DND-41 (cell line): ENCODE measurements around the gene PITPNC1.

ENCODE experiments used
- ATAC-seq: fragments of 200-7000 bp; cut with Tn5 transposase; 3 replicates; pipeline ENCODE4 v1.9.1; 2021; ENCODE audit warnings: low read depth; ENCODE audit not compliant: insufficient read depth
- DNase-seq: peaks from one replicate; pipeline ENCODE4 v3.0.0-alpha.2; 2020
- H2AFZ ChIP-seq: 2 replicates; pipeline ENCODE4 v1.6.0; 2012; ENCODE audit warnings: low read depth, low read length
- H3K27ac ChIP-seq: 2 replicates; pipeline ENCODE4 v1.5.1; 2012; ENCODE audit warnings: low read length, inconsistent platforms
- H3K27me3 ChIP-seq: fragments of 200-600 bp; sonication (generic); 2 replicates; pipeline ENCODE4 v1.6.0; 2012; ENCODE audit warnings: low read length, mild to moderate bottlenecking, inconsistent platforms; ENCODE audit not compliant: insufficient read depth, poor library complexity
- H3K36me3 ChIP-seq: 2 replicates; pipeline ENCODE4 v1.5.1; 2012; ENCODE audit warnings: low read length, inconsistent platforms; ENCODE audit not compliant: insufficient read depth
- H3K4me1 ChIP-seq: 2 replicates; pipeline ENCODE4 v1.5.1; 2012; ENCODE audit warnings: mild to moderate bottlenecking, low read length; ENCODE audit not compliant: insufficient read depth
- H3K4me2 ChIP-seq: 2 replicates; pipeline ENCODE4 v1.6.0; 2012; ENCODE audit warnings: mild to moderate bottlenecking, moderate library complexity, low read length, inconsistent platforms; ENCODE audit not compliant: insufficient read depth
- H3K4me3 ChIP-seq, 2 experiments: fragments of 200-600 bp in 1 of 2; shearing (Covaris generic) in 1 of 2; 2 replicates each; pipeline ENCODE4 v1.5.1; 2012 to 2016; ENCODE audit warnings: inconsistent platforms in 2 of 2, low read length in 2 of 2, mild to moderate bottlenecking in 2 of 2, low read depth in 1 of 2, moderate library complexity in 1 of 2
- H3K79me2 ChIP-seq: 2 replicates; pipeline ENCODE4 v1.6.0; 2012; ENCODE audit warnings: low read length, inconsistent platforms; ENCODE audit not compliant: insufficient read depth
- H3K9ac ChIP-seq: 2 replicates; pipeline ENCODE4 v1.6.0; 2012; ENCODE audit warnings: low read depth, mild to moderate bottlenecking, inconsistent platforms, low read length, moderate library complexity
- H3K9me3 ChIP-seq: 2 replicates; pipeline ENCODE4 v1.5.1; 2012; ENCODE audit warnings: low read length, moderate library complexity, mild to moderate bottlenecking, inconsistent platforms; ENCODE audit not compliant: insufficient read depth, severe bottlenecking
- H4K20me1 ChIP-seq: 2 replicates; pipeline ENCODE4 v1.6.0; 2012; ENCODE audit warnings: low read length; ENCODE audit not compliant: insufficient read depth
- EZH2 ChIP-seq: IDR thresholded peaks from 3 replicates; pipeline ENCODE4 v1.6.1; 2012; ENCODE audit warnings: borderline replicate concordance, low read depth, mild to moderate bottlenecking, moderate library complexity, low read length, inconsistent platforms; ENCODE audit not compliant: severe bottlenecking
- TF ChIP-seq, protein P1 (sequence below): IDR thresholded peaks from 2 replicates; pipeline ENCODE4 v1.5.1; 2012; ENCODE audit warnings: borderline replicate concordance, low read length, moderate library complexity, mild to moderate bottlenecking; ENCODE audit not compliant: poor library complexity, severe bottlenecking; ENCODE audit errors: extremely low read depth

Gene PITPNC1

DNA sequence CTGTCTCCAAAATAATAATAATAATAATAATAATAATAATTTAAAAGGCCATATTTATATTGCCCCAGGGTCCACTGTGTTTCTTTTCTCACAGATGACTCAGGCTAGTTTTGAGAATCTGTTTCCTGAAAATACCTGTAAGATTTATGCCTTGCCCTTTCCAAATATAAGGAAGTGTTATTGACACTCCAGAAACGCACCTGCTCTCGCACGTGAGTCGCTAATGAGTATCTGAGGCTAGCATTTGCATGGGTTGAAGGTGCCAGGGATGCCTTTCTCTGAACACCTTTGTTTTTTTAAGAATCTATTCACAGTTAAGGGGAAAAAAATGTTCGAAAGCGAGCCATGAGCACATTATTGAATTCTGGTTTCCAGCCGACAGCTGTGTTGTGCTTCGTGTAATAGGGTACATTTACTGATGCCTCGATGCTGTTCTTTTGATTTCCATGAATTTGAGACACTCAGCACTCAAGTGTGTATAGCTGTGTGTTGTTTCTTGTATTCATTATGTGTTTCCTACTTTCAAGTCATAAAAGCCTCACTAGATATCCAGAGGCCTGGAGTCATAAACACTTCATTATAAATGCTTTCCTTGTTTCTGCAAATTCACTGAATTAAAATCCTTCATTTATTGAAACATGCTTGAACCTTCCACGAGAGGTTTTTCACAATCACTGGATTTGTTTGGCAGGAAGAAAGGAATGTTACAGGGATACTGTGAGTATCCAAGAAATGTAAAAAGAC lies 295.7 kb downstream of the PITPNC1 start:
- Histone ChIP-seq H3K9ac (no peak overlapping the region), H2AFZ (no peak overlapping the region), H3K9me3 (no peaks in the 10 kb centered on the region), H3K4me1 (no peaks in the 10 kb centered on the region), H3K27me3 (no peaks in the 10 kb centered on the region), H3K4me2 (no peak overlapping the region), H4K20me1 (no peaks in the 10 kb centered on the region), H3K27ac (no peak overlapping the region), H3K79me2 (no peaks in the 10 kb centered on the region), H3K4me3 (no peak overlapping the region), H3K36me3 (no peaks in the 10 kb centered on the region)
- DNase-seq (no peak), ATAC-seq (no peak)
- no peak for TF ChIP-seq EZH2
- TF ChIP-seq, protein P1, sequence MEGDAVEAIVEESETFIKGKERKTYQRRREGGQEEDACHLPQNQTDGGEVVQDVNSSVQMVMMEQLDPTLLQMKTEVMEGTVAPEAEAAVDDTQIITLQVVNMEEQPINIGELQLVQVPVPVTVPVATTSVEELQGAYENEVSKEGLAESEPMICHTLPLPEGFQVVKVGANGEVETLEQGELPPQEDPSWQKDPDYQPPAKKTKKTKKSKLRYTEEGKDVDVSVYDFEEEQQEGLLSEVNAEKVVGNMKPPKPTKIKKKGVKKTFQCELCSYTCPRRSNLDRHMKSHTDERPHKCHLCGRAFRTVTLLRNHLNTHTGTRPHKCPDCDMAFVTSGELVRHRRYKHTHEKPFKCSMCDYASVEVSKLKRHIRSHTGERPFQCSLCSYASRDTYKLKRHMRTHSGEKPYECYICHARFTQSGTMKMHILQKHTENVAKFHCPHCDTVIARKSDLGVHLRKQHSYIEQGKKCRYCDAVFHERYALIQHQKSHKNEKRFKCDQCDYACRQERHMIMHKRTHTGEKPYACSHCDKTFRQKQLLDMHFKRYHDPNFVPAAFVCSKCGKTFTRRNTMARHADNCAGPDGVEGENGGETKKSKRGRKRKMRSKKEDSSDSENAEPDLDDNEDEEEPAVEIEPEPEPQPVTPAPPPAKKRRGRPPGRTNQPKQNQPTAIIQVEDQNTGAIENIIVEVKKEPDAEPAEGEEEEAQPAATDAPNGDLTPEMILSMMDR = no peak

DNA sequence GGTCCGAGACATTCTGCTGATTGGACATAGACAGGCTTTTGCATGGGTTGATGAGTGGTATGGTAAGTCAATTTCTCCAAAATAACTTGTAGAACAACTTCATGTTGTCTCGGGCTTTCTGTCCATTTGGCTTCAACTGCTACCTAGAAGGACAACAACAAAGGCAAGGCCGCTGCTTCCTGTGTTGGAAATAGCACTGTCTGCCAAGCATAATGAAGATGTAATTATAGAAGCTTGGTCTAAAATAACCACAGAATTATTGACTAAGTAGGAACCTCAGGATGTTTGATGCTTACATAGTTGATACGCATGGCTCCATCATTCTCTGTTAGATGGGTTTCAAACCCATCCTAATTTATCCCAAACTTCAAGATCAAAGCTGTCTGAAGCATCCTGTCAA lies 298.4 kb downstream of the PITPNC1 start:
- ATAC-seq (no peak), DNase-seq (no peak)
- no peaks in the 10 kb centered on the region for H3K79me2 ChIP-seq
- peaks cover 4% of the 10 kb centered on the region; the same call in 1 of the 2 replicates for H3K36me3 ChIP-seq
- no peaks in the 10 kb centered on the region for H3K9me3 ChIP-seq
- H3K4me2 ChIP-seq = no peak overlapping the region
- H3K9ac ChIP-seq = no peak overlapping the region
- H2AFZ ChIP-seq = no peak overlapping the region
- TF ChIP-seq EZH2 = no peak
- TF ChIP-seq, protein P1 = no peak
- no peaks in the 10 kb centered on the region for H3K4me1 ChIP-seq
- no peak overlapping the region for H3K4me3 ChIP-seq
- no peaks in the 10 kb centered on the region for H3K27me3 ChIP-seq
- no peak overlapping the region for H3K27ac ChIP-seq
- no peaks in the 10 kb centered on the region for H4K20me1 ChIP-seq

DNA sequence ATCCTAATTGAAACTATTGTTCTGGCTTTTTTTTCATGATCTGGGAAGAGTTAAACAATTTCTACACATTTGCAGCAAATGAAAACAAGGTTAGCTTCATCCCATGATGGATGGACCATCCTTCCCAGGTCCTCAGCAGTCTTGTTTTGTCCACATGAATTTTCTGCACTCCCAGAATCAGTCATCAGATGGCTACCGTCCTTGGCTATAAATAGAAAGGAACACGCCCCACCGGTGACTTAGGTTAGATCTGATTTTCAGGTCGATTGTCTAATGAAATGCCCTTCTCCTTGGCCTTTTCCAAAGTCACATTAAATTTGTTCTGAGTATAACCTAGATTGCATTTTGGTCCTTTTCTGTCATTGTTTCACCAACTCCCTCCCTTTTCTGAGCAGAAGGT lies 299.2 kb downstream of the PITPNC1 start:
- no peaks in the 10 kb centered on the region for H4K20me1 ChIP-seq
- no peak for ATAC-seq
- H3K36me3 ChIP-seq = peaks cover 4% of the 10 kb centered on the region; the same call in 1 of the 2 replicates
- H3K4me1 ChIP-seq = no peaks in the 10 kb centered on the region
- H3K27me3 ChIP-seq = no peaks in the 10 kb centered on the region
- H3K27ac ChIP-seq = no peak overlapping the region
- H2AFZ ChIP-seq = no peak overlapping the region
- H3K9ac ChIP-seq = no peak overlapping the region
- TF ChIP-seq EZH2 = no peak
- TF ChIP-seq, protein P1 = no peak
- no peak for DNase-seq
- no peaks in the 10 kb centered on the region for H3K9me3 ChIP-seq
- no peak overlapping the region for H3K4me2 ChIP-seq
- no peaks in the 10 kb centered on the region for H3K79me2 ChIP-seq
- H3K4me3 ChIP-seq = no peak overlapping the region
